Measurements from ENCODE around the gene UBE2D3.

UBE2D3 gene

DNA sequence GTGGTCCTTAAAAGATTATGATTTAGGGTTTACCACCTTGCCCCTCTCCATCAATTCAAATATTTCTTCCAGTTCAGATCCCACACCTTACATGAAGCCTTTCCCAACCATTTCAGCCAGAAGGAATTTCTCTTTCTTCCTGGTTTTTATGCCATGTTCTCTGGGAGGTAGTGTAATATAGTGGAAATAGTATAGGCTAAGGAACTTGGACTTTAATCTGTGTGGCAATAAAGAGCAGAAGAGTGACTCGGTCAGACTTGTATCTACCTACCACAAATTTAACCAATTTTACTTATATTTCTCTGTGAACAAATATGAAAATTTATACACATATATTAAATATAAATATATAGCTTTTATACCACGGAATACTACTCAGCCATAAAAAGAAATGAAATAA is 23.0 kb upstream of the UBE2D3 start:
- DNase-seq (ENCODE audit: low spot score in 2 of 2) (no peak), ATAC-seq (replicated peaks; ENCODE audit: extremely low read depth, poor library complexity, severe bottlenecking) (no peak)
- no peaks in the 10 kb centered on the region for H3K9me3 Mint-ChIP-seq
- H3K27me3 Mint-ChIP-seq, result no peaks in the 10 kb centered on the region
- H3K36me3 Mint-ChIP-seq (ENCODE audit: insufficient read depth), result no peaks in the 10 kb centered on the region
- H3K27ac Mint-ChIP-seq (ENCODE audit: low read depth), result no peak overlapping the region
- no peak overlapping the region for H3K4me3 Mint-ChIP-seq
- H3K4me1 Mint-ChIP-seq, result peaks cover 5% of the 10 kb centered on the region

DNA sequence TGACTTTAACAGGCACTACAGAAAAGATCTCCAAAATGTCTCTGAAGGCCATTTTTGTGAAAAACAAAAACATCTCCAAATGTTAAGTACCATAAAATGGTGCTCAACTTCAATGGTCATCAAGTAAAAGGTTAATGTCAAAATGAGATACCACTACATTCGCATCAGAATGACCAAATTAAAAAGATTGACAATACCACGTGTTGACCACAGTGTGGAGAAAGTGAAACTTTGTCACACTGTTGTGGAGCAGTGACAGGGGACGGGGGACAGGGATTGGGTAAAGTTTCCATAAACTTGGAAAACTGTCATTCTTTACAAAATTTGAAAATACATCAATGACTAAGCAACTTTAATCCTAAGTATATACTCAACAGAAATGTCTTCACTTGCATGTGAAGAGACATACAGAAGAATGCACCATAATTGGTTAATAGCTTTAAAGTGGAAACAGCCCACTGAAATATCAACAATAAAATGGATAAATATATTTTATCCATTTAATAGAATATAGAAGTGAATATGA is 22.3 kb upstream of the UBE2D3 start:
- no peak for ATAC-seq (replicated peaks; ENCODE audit: extremely low read depth, poor library complexity, severe bottlenecking)

DNA sequence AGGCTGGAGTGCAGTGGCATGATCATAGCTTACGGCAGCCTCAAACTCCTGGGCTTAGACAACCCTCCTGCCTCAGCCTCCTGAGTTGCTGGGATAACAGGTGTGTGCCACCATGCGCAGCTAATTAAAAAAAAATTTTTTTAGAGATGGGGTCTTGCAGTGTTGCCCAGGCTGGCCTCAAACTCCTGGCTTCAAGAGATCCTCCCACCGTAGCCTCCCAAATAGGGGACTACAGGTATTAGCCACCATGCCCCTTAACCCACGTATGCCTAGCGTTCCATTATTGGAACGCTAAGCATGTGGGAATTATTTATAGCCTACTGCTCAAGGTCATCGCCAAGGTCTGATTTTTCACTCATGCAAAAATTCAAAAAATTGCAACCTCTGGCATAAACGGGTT is 20.3 kb upstream of the UBE2D3 start:
- no peaks in the 10 kb centered on the region for H3K36me3 Mint-ChIP-seq (ENCODE audit: insufficient read depth)
- DNase-seq (ENCODE audit: low spot score in 2 of 2) (no peak), ATAC-seq (replicated peaks; ENCODE audit: extremely low read depth, poor library complexity, severe bottlenecking) (no peak)
- no peaks in the 10 kb centered on the region for H3K9me3 Mint-ChIP-seq
- H3K27ac Mint-ChIP-seq (ENCODE audit: low read depth), result no peak overlapping the region
- H3K4me1 Mint-ChIP-seq, result peaks cover 5% of the 10 kb centered on the region
- H3K27me3 Mint-ChIP-seq, result no peaks in the 10 kb centered on the region
- no peak overlapping the region for H3K4me3 Mint-ChIP-seq

More for the DNA sequence above, 22.3 kb upstream of the UBE2D3 start:
- no peaks in the 10 kb centered on the region for H3K36me3 Mint-ChIP-seq (ENCODE audit: insufficient read depth)
- no peak overlapping the region for H3K4me3 Mint-ChIP-seq
- H3K27ac Mint-ChIP-seq (ENCODE audit: low read depth), result no peak overlapping the region
- H3K4me1 Mint-ChIP-seq, result peaks cover 5% of the 10 kb centered on the region
- no peaks in the 10 kb centered on the region for H3K9me3 Mint-ChIP-seq
- no peak for DNase-seq (ENCODE audit: low spot score in 2 of 2)
- H3K27me3 Mint-ChIP-seq, result no peaks in the 10 kb centered on the region

DNA sequence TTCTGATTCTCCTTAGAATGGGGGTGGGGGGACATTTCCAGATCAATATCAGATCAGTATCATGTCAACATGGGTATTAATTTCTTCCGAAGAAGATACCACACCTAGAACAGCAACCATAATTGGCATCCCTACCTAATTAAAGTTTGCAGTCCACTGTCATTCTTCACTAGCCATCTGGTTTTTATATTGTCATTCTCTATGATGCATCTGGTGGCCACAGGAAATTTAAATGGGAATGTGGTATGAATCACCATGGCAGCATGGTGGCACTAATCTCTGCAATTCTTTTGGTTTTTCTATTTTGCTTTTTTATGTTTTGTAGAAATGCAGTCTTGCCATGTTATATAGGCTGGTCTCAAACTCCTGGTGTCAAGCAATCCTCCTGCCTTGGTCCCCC is 16.6 kb upstream of the UBE2D3 start:
- Mint-ChIP-seq H3K4me3 (no peak overlapping the region), H3K4me1 (no peaks in the 10 kb centered on the region), H3K9me3 (no peaks in the 10 kb centered on the region), H3K27ac (ENCODE audit: low read depth) (no peak overlapping the region), H3K36me3 (ENCODE audit: insufficient read depth) (peaks cover 2% of the 10 kb centered on the region), H3K27me3 (no peaks in the 10 kb centered on the region)
- DNase-seq (ENCODE audit: low spot score in 2 of 2), result no peak
- ATAC-seq (replicated peaks; ENCODE audit: extremely low read depth, poor library complexity, severe bottlenecking), result no peak

DNA sequence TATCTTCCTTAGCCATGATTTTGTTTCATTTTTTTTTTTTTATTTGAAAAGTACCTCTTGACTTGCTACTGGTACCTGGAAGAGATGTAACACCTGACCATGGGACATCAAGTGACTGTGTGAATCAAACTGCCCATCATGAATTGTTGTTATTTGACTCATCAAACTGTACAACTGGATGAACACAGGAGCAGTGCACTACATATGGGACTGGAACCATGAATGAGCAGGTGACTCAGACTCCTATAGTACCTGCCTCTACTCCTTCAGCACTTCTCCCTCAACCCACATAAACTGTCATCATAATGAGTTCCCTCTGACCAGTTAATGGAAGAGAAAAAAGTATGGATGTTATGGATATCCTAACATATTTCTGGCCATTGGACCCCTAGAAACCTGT is 15.9 kb upstream of the UBE2D3 start:
- Mint-ChIP-seq H3K36me3 (ENCODE audit: insufficient read depth) (peaks cover 2% of the 10 kb centered on the region), H3K27ac (ENCODE audit: low read depth) (no peak overlapping the region), H3K4me3 (no peak overlapping the region), H3K4me1 (no peaks in the 10 kb centered on the region), H3K9me3 (no peaks in the 10 kb centered on the region), H3K27me3 (no peaks in the 10 kb centered on the region)
- ATAC-seq (replicated peaks; ENCODE audit: extremely low read depth, poor library complexity, severe bottlenecking), result no peak
- no peak for DNase-seq (ENCODE audit: low spot score in 2 of 2)

DNA sequence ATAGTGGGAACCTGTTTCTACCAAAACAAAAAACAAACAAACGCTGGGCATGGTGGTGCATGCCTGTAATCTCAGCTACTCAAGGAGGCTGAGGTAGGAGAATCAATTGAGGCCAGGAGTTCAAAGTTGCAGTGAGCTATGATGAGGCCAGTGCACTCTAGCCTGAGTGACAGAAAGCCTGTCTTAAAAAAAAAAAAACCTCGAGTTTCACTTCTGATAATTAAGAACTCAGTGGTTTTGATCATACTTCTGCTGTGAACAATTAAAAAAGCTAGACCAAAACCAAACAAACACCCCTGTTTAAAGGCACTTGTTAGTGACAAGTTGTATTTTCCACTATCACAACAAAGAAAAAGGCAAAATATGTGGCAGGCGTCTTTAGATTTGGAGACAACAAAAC is 15.0 kb upstream of the UBE2D3 start:
- Mint-ChIP-seq H3K4me3 (no peak overlapping the region), H3K36me3 (ENCODE audit: insufficient read depth) (peaks cover 2% of the 10 kb centered on the region), H3K27me3 (no peaks in the 10 kb centered on the region), H3K9me3 (no peaks in the 10 kb centered on the region), H3K27ac (ENCODE audit: low read depth) (no peak overlapping the region), H3K4me1 (no peaks in the 10 kb centered on the region)
- ATAC-seq (replicated peaks; ENCODE audit: extremely low read depth, poor library complexity, severe bottlenecking) (no peak), DNase-seq (ENCODE audit: low spot score in 2 of 2) (no peak)

DNA sequence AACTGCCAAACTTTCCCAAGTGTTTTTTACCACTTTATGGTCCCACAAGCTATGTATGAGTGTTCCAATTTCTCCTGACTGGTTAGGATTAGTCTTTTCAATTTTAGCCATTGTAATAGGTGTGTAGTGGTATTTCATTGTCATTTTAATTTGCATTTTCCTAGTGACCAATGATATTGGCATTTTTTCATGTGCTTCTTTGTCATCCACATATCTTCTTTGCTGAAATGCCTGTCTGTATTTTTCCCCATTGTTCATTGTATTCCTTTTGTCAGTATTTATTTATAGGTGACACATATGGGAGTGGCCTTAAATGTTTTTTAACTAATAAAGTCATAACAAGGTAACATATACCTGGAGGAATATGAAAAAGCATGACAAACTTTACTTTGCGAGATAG is 9.2 kb upstream of the UBE2D3 start:
- Mint-ChIP-seq H3K9me3 (no peaks in the 10 kb centered on the region), H3K4me3 (no peak overlapping the region), H3K36me3 (ENCODE audit: insufficient read depth) (no peaks in the 10 kb centered on the region), H3K27ac (ENCODE audit: low read depth) (no peak overlapping the region), H3K4me1 (peaks cover 9% of the 10 kb centered on the region), H3K27me3 (no peaks in the 10 kb centered on the region)
- ATAC-seq (replicated peaks; ENCODE audit: extremely low read depth, poor library complexity, severe bottlenecking) (no peak), DNase-seq (ENCODE audit: low spot score in 2 of 2) (no peak)

DNA sequence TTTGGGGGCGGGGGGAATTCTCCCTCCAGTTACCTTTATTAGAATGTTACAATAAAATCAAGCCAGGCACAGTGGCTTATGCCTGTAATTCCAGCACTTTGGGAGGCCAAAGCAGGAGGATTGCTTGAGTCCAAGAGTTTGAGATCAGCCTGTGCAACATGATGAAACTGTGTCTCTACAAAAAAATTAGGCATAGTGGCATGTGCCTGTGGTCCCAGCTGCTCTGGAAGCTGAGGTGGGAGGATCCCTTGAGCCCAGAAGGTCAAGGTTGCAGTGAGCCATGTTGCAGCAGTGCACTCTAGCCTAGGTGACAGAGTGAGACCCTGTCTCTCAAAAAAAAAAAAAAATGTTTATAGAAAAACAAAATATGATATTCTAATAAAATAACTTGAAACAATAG is 5.3 kb upstream of the UBE2D3 start:
- Mint-ChIP-seq H3K4me1 (peaks cover 15% of the 10 kb centered on the region), H3K36me3 (ENCODE audit: insufficient read depth) (no peaks in the 10 kb centered on the region), H3K4me3 (no peak overlapping the region), H3K27me3 (no peaks in the 10 kb centered on the region), H3K27ac (ENCODE audit: low read depth) (no peak overlapping the region), H3K9me3 (no peaks in the 10 kb centered on the region)
- DNase-seq (ENCODE audit: low spot score in 2 of 2), result no peak
- no peak for ATAC-seq (replicated peaks; ENCODE audit: extremely low read depth, poor library complexity, severe bottlenecking)

DNA sequence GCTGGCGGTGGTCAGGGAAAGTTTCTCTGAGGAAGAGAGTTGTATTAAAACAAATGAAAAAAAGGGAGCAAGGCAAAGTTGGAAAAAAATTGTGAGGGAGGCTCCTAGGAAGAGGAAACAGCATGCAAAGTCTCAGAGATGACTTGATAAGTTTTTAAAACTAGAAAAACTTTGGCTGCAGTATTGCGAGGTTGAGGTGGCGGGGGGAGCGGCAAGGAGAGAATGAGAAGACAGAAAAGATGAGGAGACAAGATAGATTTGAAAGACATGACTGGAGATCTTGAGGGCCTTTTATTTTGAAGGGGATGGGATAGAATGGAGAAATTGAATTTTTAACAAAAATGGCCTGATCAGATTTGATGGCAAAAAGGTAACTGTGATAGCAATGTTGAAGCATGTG is 4.8 kb upstream of the UBE2D3 start:
- Mint-ChIP-seq H3K27ac (ENCODE audit: low read depth) (no peak overlapping the region), H3K4me1 (peaks cover 15% of the 10 kb centered on the region), H3K36me3 (ENCODE audit: insufficient read depth) (no peaks in the 10 kb centered on the region), H3K9me3 (no peaks in the 10 kb centered on the region), H3K27me3 (no peaks in the 10 kb centered on the region), H3K4me3 (no peak overlapping the region)
- ATAC-seq (replicated peaks; ENCODE audit: extremely low read depth, poor library complexity, severe bottlenecking) (no peak), DNase-seq (ENCODE audit: low spot score in 2 of 2) (no peak)

DNA sequence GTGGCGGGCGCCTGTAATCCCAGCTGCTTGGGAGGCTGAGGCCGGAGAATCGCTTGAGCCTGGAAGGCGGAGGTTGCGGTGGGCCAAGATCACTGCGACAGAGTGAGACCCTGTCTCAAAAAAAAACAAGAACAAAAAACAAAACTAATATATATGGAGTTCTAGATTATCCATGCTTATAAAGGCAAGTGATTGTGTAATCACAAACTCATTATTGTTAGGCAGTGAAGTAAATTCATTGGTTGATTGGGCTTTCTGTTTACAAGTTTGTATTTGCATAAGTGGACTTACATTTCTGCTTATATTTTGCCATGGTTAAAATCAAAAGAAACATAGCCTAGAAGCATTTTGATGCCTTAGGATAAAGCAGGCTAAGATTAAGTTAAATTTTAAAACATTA is 2.5 kb upstream of the UBE2D3 start:
- H3K36me3 Mint-ChIP-seq (ENCODE audit: insufficient read depth), result no peaks in the 10 kb centered on the region
- no peak overlapping the region for H3K27ac Mint-ChIP-seq (ENCODE audit: low read depth)
- no peak overlapping the region for H3K4me3 Mint-ChIP-seq
- peaks cover 15% of the 10 kb centered on the region for H3K4me1 Mint-ChIP-seq
- no peaks in the 10 kb centered on the region for H3K27me3 Mint-ChIP-seq
- DNase-seq (ENCODE audit: low spot score in 2 of 2) (no peak), ATAC-seq (replicated peaks; ENCODE audit: extremely low read depth, poor library complexity, severe bottlenecking) (no peak)
- H3K9me3 Mint-ChIP-seq, result no peaks in the 10 kb centered on the region

DNA sequence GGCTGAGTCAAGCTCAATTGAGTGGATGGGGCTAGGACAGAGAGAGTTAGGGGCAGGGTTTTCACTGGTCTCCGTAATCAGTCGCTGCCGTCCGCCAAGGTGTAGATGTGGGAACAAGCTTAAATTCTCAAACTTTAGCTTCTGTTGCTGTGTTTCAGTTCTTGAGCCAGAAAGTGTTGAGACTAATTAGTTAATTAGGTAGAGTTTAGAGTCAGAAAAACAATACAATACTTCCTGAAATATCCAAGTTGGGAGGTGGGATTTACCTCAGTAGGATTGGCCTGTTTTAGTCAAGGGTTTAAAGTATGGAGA is 1.1 kb upstream of the UBE2D3 start:
- Mint-ChIP-seq H3K4me1 (peaks cover 19% of the 10 kb centered on the region), H3K4me3 (no peak overlapping the region), H3K27me3 (no peaks in the 10 kb centered on the region), H3K27ac (ENCODE audit: low read depth) (no peak overlapping the region), H3K36me3 (ENCODE audit: insufficient read depth) (peaks cover 7% of the 10 kb centered on the region), H3K9me3 (no peaks in the 10 kb centered on the region)
- no peak for ATAC-seq (replicated peaks; ENCODE audit: extremely low read depth, poor library complexity, severe bottlenecking)
- DNase-seq (ENCODE audit: low spot score in 2 of 2), result no peak

DNA sequence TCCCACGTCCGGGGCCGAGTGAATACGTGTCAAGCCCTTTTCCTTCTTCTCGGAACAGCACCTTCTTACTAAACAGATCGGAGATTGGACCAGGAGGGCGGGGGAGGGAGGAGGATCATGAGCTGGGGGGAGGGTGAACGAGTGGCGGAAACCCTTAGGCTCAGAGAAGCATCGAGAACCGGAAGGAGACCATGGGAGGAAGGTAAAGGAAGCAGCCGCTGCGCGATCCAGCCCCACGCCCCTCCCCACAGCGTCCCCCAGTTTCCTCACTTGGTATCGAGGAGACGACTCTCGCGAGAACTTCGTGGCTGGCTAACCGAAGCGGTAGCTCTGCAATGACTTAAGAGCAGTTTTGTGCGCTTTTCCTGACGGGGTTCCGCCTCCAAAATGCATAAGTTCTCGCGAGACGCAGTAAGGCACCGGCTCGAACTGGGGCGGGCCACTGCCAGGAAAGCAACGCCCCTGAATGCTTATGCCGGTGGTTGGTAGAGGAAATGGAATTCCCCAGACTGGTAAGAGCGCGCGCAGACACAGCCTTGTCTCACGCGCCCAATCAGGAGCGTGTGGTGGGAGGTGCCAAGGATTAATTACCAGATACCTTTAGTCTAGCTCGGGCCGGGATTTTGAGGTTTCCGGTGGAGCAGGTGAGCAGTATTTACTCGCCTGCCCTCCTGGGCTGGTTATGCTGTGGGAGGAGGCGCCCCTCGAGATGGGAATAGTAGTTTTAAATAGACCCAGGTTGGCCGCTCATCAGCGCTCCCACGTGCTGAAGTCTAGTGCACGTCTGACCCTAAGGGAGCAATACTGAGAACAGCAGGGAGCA is 534 bp upstream of the UBE2D3 start:
- Mint-ChIP-seq H3K4me1 (peaks cover 25% of the 10 kb centered on the region), H3K36me3 (ENCODE audit: insufficient read depth) (peaks cover 10% of the 10 kb centered on the region), H3K27ac (ENCODE audit: low read depth) (no peak overlapping the region), H3K27me3 (no peaks in the 10 kb centered on the region), H3K4me3 (no peak overlapping the region), H3K9me3 (no peaks in the 10 kb centered on the region)
- ATAC-seq (replicated peaks; ENCODE audit: extremely low read depth, poor library complexity, severe bottlenecking) (peak; percentile 72), DNase-seq (ENCODE audit: low spot score in 2 of 2) (peak; percentile 93 to 99)

DNA sequence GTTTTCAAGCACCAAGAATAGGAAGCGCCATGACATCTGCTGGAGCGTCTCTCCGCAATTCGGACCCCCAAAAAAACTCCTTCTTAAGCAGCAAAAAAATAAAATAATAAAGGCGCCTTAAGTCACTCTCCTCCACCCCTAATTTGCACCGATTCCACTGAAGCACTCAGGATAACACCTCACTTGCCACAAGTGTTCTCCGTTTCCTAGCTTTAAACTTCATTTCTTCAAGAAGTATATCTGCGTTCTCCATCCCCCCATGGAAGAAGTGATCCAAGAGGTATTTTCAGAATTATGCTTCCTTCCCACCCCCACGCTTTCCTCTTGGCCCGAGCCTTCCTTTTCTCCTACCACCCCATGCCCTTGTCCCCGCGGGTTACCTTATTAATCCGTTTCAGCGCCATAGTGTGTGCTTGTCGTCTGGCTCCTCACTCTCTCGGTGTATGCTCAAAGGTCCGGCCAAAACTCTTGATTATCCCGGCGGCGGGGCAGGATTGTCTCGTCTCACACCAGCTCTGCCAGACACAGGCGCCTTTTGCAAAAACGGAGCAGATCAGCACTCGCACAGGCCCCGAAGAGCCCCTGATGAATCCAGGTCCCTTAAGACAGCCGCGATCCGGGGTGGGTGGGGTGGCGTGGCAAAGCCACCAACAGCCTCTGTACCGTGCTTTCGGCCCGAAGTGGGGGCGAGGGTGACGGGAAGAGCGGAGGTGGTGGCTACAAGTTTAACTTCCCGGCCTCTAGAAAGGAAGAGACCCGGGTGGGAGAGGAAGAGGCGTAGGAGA is 1.1 kb downstream of the UBE2D3 start:
- no peak overlapping the region for H3K4me3 Mint-ChIP-seq
- peaks cover 32% of the 10 kb centered on the region for H3K4me1 Mint-ChIP-seq
- no peaks in the 10 kb centered on the region for H3K9me3 Mint-ChIP-seq
- ATAC-seq (replicated peaks; ENCODE audit: extremely low read depth, poor library complexity, severe bottlenecking), result no peak
- DNase-seq (ENCODE audit: low spot score in 2 of 2), result no peak
- H3K36me3 Mint-ChIP-seq (ENCODE audit: insufficient read depth), result peaks cover 12% of the 10 kb centered on the region
- no peak overlapping the region for H3K27ac Mint-ChIP-seq (ENCODE audit: low read depth)
- no peaks in the 10 kb centered on the region for H3K27me3 Mint-ChIP-seq

All from central memory CD8-positive, alpha-beta T cell (primary cell).